NCI-H774 (cell line): ENCODE results near the gene ZFAND3.
"Not testable (repeated sequence)": the region's sequence is repeated elsewhere in the genome, so short reads cannot be mapped to it uniquely, and the experiment has no call there.

ENCODE experiments used
- DNase-seq: peaks from one replicate; lab custom pipeline; 2025; lab: John Stamatoyannopoulos, UW

ZFAND3 gene

GRCh38 chr6:38049861-38050397 is 230.4 kb downstream of the ZFAND3 start:
- not testable (repeated sequence) for DNase-seq

- no peak for DNase-seq
Measured at GRCh38 chr6:38051819-38052434, 232.4 kb downstream of the ZFAND3 start.

GRCh38 chr6:38054527-38055202 is 235.1 kb downstream of the ZFAND3 start:
- DNase-seq, result no peak

- DNase-seq, result no peak
Measured at GRCh38 chr6:38055203-38055589, 235.7 kb downstream of the ZFAND3 start.

- no peak for DNase-seq
Measured at GRCh38 chr6:38056361-38056760, 236.8 kb downstream of the ZFAND3 start.

GRCh38 chr6:38057994-38058393 is 238.5 kb downstream of the ZFAND3 start:
- DNase-seq, result no peak

- no peak for DNase-seq
Measured at GRCh38 chr6:38062066-38062465, 242.5 kb downstream of the ZFAND3 start.

- no peak for DNase-seq
Measured at GRCh38 chr6:38063973-38064372, 244.4 kb downstream of the ZFAND3 start.

GRCh38 chr6:38064431-38064830 is 244.9 kb downstream of the ZFAND3 start:
- DNase-seq, result no peak

GRCh38 chr6:38065734-38066305 is 246.3 kb downstream of the ZFAND3 start:
- DNase-seq, result no peak

GRCh38 chr6:38067263-38067980 is 247.9 kb downstream of the ZFAND3 start:
- no peak for DNase-seq

GRCh38 chr6:38068854-38069590 is 249.5 kb downstream of the ZFAND3 start:
- DNase-seq, result no peak

GRCh38 chr6:38077488-38078030 is 258.0 kb downstream of the ZFAND3 start:
- DNase-seq, result no peak

GRCh38 chr6:38078671-38079070 is 259.1 kb downstream of the ZFAND3 start:
- DNase-seq, result no peak

GRCh38 chr6:38079107-38079506 is 259.6 kb downstream of the ZFAND3 start:
- no peak for DNase-seq

GRCh38 chr6:38079537-38079936 is 260.0 kb downstream of the ZFAND3 start:
- no peak for DNase-seq

- DNase-seq, result no peak
Measured at GRCh38 chr6:38080360-38080759, 260.8 kb downstream of the ZFAND3 start.

GRCh38 chr6:38080889-38081288 is 261.4 kb downstream of the ZFAND3 start:
- DNase-seq, result no peak

- DNase-seq, result no peak
Measured at GRCh38 chr6:38085031-38085430, 265.5 kb downstream of the ZFAND3 start.

- no peak for DNase-seq
Measured at GRCh38 chr6:38086346-38086745, 266.8 kb downstream of the ZFAND3 start.

- DNase-seq, result no peak
Measured at GRCh38 chr6:38088010-38088409, 268.5 kb downstream of the ZFAND3 start.

GRCh38 chr6:38088829-38089228 is 269.3 kb downstream of the ZFAND3 start:
- no peak for DNase-seq
